ENCODE measurements around the gene GOSR2. TPM values are rescaled to one million over a fixed set of nuclear protein-coding genes. Genes with fewer than 3 reads are reported as not detected.

GOSR2 gene
- total and polyA plus RNA-seq, 8 donors, result 14.3 to 33.2 (median 27.5) TPM

GRCh38 chr17:46942441-46943217 is 19.7 kb downstream of the GOSR2 start:
- ATAC-seq, result peak; percentile 53 to 81 (median 73)

GRCh38 chr17:46943218-46943500 is 20.2 kb downstream of the GOSR2 start:
- Histone ChIP-seq H3K27me3 (no peaks in the 10 kb centered on the region), H3K9me3 (no peaks in the 10 kb centered on the region), H3K4me1 (peaks cover 0 to 3% (median 0%) of the 10 kb centered on the region in 3 donors), H3K4me3 (no peak overlapping the region), H3K27ac (no peak overlapping the region), H3K36me3 (peaks cover 0 to 18% (median 0%) of the 10 kb centered on the region in 3 donors)
- intact Hi-C loops (cut with DNase I), result loop anchor here in 1 of 3 donors (10.0 kb wide), 1 partner anchor 52 kb away; no protein-coding TSS in a partner anchor
- ATAC-seq (peak in 1 of 4 donors; percentile 3), DNase-seq (no peak), FAIRE-seq (no peak)
- TF ChIP-seq CTCF (IDR thresholded peaks at IDR 0.05), result no peak
- 72 to 76% methylated on average over 2 of the region's 2 CpGs for WGBS, 2 donors

More at GRCh38 chr17:46942441-46943217, 19.7 kb downstream of the GOSR2 start:
- H3K27ac ChIP-seq, result no peak overlapping the region
- intact Hi-C loops (cut with DNase I), result loop anchor here in 1 of 3 donors (10.0 kb wide), 1 partner anchor 52 kb away; no protein-coding TSS in a partner anchor
- peaks cover 0 to 23% (median 0%) of the 10 kb centered on the region in 3 donors for H3K36me3 ChIP-seq
- no peak for FAIRE-seq
- H3K27me3 ChIP-seq, result no peaks in the 10 kb centered on the region
- DNase-seq, result peak in 5 of 6 donors; percentile 42 to 84 (median 60)
- 67 to 74% methylated on average over 10 of the region's 10 CpGs for WGBS, 2 donors
- peak; percentile 50 to 71 (median 61) for TF ChIP-seq CTCF (IDR thresholded peaks at IDR 0.05)
- H3K9me3 ChIP-seq, result no peaks in the 10 kb centered on the region
- H3K4me3 ChIP-seq, result no peak overlapping the region
- H3K4me1 ChIP-seq, result peaks cover 0 to 3% (median 0%) of the 10 kb centered on the region in 3 donors

- 19 to 22% methylated on average over 21 of the region's 21 CpGs for WGBS, 2 donors
- no peak for FAIRE-seq
- peak; percentile 6 to 30 (median 16) for ATAC-seq
Measured at GRCh38 chr17:46943501-46944393, 20.8 kb downstream of the GOSR2 start.

GRCh38 chr17:46944931-46945330 is 22.0 kb downstream of the GOSR2 start:
- intact Hi-C loops (cut with DNase I), result loop anchor here in 1 of 3 donors (10.0 kb wide), 1 partner anchor 50 kb away; no protein-coding TSS in a partner anchor
- whole genome bisulfite sequencing, 2 donors, result 24 to 26% methylated on average over 10 of the region's 10 CpGs

More at GRCh38 chr17:46943501-46944393, 20.8 kb downstream of the GOSR2 start:
- intact Hi-C loops (cut with DNase I), result loop anchor here in 1 of 3 donors (10.0 kb wide), 1 partner anchor 51 kb away; no protein-coding TSS in a partner anchor
- Histone ChIP-seq H3K27ac (no peak overlapping the region), H3K36me3 (peaks cover 0 to 12% (median 0%) of the 10 kb centered on the region in 3 donors), H3K4me1 (peaks cover 0 to 3% (median 0%) of the 10 kb centered on the region in 3 donors), H3K9me3 (no peaks in the 10 kb centered on the region), H3K27me3 (no peaks in the 10 kb centered on the region), H3K4me3 (no peak overlapping the region)
- no peak for TF ChIP-seq CTCF (IDR thresholded peaks at IDR 0.05)
- DNase-seq, result peak in 2 of 6 donors; percentile 26 to 43

More at GRCh38 chr17:46944931-46945330, 22.0 kb downstream of the GOSR2 start:
- no peak for TF ChIP-seq CTCF (IDR thresholded peaks at IDR 0.05)
- Histone ChIP-seq H3K4me3 (no peak overlapping the region), H3K27ac (no peak overlapping the region), H3K27me3 (no peaks in the 10 kb centered on the region), H3K36me3 (peaks cover 0 to under 1% (median 0%) of the 10 kb centered on the region in 3 donors), H3K9me3 (no peaks in the 10 kb centered on the region), H3K4me1 (peaks cover 0 to 3% (median 0%) of the 10 kb centered on the region in 3 donors)
- ATAC-seq (no peak), FAIRE-seq (no peak), DNase-seq (no peak)
